ENCODE measurements around the gene ZNF436. TPM values are rescaled to one million over a fixed set of nuclear protein-coding genes. Genes with fewer than 3 reads are reported as not detected.

The ZNF436 gene
- total and polyA plus RNA-seq, 2 of the 8 experiments (the other 6 are each of a cell fraction or from before 2014, with no cell fraction given): 0.65 to 1.8 TPM

DNA sequence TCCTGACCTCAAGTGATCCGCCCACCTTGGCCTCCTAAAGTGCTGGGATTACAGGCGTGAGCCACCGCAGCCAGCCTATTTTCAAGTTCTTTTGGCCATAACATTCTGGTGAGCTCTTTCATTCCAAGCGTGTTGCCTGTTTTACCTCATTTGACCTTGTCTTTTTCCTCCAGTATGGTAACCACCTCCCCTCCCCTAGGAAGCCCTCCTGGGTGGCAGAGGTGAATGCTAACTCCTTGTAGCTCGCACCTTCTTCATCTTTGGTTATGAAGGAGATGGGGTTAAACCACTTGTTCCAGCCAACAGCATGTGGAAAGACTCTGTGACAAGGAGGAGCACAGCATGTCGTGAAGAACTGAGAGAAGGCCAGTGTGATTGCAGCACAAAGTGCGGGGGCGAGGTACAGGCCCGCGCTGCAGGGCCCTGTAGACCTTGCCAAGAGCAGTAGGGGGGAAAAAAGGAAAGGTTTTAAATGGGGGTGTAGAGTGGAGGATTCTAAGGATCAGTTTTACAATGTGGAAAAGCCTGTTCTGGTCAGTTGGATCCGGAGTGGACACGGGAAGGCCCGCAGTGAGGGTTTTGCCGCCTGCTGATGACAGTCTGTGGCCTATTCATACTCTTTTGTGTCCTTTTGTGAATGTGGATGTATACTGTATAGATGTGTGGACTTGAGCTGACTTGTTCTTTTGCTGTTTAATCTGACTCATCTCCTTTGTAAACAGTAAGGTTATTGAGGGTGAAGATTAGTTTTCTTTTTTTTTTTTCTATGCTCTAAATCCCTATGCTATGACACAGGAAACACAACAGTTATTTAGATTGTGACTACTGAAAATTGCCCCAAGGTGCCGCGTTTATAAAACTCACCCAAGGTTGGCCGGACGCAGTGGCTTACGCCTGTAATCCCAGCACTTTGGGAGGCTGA, 7.5 kb upstream of the ZNF436 start (continued):
- TF ChIP-seq EZH2 (IDR thresholded peaks at IDR 0.05; ENCODE audit: low read depth, low read length, severe bottlenecking) (no peak), KDM1A (IDR thresholded peaks at IDR 0.05; ENCODE audit: borderline replicate concordance, low read length) (no peak), GABPA (IDR thresholded peaks at IDR 0.05; ENCODE audit: borderline replicate concordance, insufficient read depth, low read length) (no peak), GTF2F1 (IDR thresholded peaks at IDR 0.05; ENCODE audit: borderline replicate concordance, low read depth, low read length) (no peak), ASH2L (IDR thresholded peaks at IDR 0.05; ENCODE audit: low read length) (no peak), JUN (IDR thresholded peaks at IDR 0.05; ENCODE audit: low read depth, low read length) (no peak)
